HG03135 (cell line): ENCODE data around the gene JAKMIP1.

Source experiments
- ATAC-seq: cut with Tn5 transposase; IDR thresholded peaks from one replicate; pipeline ENCODE4 v1.9.1; 2021; ENCODE audit warnings: mild to moderate bottlenecking, moderate library complexity; ENCODE audit not compliant: unreplicated experiment

Gene JAKMIP1

DNA sequence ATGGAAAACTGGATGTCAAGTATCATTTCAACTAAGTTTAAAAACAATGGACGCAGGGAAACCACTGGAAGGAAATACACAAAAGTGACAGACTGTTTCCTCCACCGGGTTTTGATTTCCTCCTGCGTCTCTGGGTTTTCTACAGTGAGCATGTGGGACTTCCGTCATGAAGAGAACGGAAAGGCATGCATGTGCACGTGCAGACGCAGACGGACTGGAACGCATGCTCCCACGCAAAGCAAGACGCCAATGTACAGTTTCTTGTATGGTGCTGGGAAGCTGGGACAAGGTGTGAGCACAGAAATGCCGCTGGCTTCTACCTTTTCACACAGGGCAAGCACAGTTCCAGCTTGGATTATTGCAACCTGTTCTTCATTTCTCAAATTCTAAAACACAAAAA lies 151.8 kb downstream of the JAKMIP1 start:
- no peak for ATAC-seq

DNA sequence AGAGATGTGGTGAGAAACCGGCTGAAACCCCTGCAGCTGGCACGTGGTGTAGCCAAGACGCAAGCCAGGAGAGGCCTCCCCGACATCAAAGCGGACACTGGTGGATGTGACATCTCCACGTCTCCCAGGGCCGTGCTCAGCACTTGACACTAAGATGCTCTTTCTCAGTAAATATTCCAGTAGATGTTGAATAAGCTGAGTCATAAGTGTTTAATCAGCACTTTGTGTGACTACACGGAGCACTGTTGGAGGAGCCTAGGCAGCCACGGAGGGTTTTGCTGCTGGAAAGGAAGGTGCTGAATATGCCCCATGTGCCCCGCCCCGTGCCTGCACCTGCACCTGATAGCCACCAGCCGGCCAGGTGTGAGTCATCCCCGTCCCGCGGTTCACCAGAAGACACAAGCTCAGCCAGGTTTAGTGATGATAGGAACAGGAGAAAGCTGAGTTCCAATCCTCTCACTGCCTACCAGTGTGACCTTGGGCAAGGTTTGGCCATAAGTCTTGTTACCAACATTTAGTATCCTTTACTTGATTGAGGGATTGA lies 153.1 kb downstream of the JAKMIP1 start:
- ATAC-seq = no peak

DNA sequence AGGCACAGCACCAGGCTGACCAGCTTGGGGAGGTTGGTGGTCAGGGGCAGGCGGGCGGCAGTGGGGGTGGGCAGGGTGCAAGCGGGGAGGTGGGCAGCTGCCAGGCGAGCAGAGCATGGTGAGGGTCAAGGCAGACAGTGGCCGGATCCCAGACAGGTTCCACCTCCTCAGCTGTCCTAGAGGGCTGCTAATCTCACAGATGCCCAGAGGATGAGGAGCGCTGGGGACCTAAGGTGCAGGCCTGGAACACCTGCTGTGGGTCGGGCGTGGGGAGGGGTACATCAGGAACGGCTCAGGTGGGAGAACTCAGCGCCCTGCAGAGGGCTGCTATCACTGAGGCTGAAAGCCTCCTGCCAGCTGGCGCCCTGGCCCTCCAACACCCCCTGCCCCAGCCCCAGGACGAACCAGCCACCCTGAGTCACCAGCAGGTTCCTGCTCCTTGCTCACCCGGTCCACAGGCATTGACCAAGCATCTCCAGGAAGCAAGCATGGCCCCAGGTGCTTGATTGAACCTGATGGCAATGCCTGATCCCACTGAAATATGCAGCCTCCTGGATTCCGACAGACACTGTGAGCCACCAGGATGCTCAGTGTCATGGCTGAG lies 153.7 kb downstream of the JAKMIP1 start:
- ATAC-seq = no peak

DNA sequence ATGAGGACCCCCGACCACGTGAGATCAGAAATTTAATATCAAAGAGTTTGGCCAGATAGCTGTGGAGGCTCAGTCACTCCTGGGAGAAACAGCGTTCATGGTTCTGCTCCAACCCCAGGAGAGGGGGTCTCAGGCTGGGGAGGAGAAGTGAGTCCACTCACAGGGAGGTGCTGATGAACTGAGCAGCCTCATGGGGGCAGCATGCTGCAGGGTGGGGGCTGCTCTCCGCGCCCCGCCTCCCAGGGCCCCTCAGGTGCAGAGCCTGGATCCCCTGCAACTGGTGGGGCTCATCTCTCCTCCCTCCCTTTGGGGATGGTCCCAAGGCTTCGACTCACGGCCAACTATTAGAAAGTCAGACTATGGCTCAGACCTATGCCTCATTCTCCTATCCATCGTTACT lies 155.5 kb downstream of the JAKMIP1 start:
- no peak for ATAC-seq

DNA sequence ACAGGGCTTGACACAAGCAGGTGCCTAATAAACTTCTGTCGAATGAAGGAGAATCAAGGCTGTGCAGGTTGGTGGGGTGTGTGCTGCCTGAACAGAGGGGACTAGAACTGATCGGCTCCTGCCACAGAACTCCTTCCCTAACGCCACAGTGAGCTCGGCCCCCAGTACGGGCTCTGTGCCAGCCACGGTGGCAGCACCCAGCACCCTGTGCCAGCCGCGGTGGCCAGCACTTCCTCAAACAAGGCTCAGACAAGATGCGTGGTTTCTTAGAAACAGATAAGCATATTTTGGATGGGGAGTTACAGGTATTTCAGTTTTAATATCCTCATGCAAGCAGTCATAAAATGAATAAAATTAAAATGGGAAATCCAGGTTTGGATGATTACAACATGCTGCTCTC lies 156.1 kb downstream of the JAKMIP1 start:
- no peak for ATAC-seq

DNA sequence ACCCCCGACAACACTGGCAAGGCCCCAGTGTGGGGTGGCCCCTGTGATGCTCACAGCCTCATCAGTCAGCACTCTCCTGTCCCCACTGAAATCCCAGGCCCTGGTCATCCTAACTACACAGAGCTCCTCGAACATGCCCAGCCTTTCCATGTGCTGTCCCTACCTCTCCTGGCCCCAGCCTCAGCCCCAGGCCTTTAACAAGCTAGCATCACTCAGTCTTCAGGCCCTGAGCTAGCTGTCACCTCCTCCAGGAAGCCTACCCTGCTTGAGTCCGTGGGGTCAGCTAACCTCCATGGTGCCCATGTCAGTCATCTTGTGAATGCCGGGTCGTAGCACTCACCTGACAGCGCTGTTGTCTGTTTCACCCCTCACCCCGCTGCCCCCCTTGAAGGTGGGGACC lies 156.5 kb downstream of the JAKMIP1 start:
- ATAC-seq = no peak

DNA sequence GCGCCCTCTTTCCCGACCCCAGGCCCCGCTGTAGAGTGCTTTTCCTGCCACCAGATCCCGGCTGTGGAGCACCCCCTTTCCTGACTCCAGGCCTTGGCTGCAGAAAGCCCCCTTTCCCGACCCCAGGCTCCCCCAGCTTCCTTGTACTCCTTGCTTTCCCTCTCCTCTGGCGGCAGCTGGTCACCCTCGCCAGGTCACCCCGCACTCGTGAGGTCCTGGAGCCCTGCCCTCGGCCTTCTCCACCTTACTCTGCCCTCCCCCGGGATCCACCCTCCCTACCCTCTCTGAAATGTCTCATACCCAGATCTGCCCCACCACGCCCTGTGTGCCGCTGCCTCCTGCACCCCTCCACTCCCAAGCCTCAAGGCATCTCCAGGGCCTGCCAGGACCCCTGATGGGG lies 157.2 kb downstream of the JAKMIP1 start:
- no peak for ATAC-seq

DNA sequence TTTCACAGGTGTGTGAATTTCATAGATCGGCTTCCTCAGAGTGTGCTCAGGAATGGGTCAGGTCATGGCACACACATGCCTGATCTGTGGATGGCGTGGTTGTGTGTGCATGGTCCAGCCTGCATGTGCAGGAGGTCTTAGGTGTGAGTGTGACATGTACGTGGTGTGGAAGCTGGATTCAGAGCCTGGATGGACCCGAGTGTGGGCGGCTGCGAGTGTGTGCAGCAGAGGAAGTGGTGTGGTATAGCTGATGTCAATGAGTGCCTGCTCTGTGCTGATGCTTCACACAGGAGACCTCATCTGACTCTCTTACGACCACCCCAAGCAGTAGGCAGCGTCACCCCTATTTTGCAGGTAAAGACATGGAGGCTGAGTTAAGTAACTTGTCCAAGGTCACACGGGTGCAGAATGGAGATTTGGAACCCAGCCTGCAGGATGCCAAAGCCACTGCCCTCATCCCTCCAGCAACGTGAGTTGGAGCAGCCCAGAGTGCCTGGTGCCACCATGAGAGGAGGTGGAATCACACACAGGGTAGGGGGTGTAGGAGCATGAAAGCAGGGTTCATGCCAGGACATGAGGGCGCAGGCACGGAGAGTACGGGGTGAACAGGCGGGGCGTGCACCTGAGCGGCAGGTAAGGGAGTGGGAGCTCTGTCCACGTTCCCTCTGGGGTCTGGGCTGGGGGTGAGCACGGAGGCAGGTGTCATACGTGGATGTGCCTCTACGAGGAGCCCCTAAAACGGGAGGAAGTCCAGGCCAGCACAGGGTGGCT lies 157.9 kb downstream of the JAKMIP1 start:
- ATAC-seq = no peak

DNA sequence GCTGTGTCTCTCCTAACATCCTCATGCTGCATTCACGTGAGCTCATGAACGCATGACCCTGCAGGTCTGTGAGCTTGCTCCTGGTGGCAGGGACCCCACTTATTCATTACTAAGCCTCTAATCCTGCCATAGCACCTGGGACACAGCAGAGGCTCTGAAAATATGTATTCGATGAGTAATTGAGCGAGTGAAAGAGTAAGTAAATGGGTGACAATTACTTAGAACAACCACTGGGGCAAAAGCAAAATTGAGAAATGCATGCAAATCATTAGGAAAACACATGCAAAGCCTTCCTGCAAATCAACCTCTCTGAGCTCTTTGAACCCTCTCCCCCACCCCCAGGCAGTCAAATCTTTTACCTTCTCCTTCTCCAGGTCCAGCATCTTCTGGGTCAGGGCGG lies 158.5 kb downstream of the JAKMIP1 start:
- no peak for ATAC-seq

DNA sequence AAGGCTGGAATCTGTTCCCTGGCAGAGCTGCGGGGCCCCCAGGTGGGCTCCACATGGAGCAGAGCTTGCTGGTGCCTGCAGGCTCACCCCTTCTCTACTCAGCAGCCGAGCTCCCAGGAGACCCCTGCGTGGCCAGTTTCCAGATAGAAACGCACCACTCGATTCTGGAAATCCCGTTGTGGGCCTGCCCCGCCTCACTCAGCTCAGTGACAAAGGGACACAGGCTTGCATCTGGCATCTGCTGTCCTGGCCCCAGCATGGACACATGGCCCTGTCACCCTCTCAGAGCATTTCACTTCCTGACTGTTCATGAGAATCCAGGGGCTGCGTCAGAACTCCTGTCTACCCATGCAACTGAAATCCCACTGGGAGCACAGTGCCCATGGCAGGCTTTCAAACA lies 161.6 kb downstream of the JAKMIP1 start:
- ATAC-seq = no peak

DNA sequence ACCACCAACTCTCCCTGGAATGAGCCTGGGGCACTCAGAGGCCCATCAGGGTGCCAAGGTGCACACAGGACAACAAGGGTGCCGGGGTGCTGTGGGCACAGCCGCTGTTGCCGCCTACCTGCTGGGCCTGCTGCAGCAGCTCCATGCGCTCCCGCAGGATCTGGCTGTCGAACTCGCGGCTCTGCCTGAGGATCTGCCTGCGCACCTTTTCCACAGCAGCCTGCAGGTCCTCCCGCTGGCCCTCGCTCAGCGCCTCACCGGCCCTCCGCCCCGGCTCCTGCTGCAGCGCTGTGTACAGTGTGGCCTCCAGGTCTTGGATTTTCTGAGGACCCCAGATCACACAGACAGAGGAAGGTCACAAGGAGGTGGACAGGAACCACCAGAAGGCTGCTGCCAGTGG lies 164.6 kb downstream of the JAKMIP1 start:
- ATAC-seq = no peak

DNA sequence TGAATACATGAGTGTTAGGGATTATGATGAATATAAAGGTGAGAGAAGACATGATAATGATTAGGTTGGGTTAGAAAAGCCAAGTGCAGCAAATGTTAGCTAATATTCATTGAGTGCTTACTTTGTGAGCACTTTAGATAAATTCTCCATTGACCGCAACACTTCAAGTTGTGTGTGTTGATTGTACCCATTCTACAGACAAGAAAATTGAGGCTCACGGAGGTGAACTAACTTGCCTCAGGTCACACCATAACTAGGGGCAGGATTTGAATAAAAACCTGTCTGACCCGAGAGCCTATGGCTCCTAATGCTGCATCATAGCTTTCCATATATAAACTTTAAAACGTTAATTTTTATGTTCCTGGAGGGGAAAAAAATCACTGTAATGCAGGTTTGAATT lies 167.0 kb downstream of the JAKMIP1 start:
- no peak for ATAC-seq

DNA sequence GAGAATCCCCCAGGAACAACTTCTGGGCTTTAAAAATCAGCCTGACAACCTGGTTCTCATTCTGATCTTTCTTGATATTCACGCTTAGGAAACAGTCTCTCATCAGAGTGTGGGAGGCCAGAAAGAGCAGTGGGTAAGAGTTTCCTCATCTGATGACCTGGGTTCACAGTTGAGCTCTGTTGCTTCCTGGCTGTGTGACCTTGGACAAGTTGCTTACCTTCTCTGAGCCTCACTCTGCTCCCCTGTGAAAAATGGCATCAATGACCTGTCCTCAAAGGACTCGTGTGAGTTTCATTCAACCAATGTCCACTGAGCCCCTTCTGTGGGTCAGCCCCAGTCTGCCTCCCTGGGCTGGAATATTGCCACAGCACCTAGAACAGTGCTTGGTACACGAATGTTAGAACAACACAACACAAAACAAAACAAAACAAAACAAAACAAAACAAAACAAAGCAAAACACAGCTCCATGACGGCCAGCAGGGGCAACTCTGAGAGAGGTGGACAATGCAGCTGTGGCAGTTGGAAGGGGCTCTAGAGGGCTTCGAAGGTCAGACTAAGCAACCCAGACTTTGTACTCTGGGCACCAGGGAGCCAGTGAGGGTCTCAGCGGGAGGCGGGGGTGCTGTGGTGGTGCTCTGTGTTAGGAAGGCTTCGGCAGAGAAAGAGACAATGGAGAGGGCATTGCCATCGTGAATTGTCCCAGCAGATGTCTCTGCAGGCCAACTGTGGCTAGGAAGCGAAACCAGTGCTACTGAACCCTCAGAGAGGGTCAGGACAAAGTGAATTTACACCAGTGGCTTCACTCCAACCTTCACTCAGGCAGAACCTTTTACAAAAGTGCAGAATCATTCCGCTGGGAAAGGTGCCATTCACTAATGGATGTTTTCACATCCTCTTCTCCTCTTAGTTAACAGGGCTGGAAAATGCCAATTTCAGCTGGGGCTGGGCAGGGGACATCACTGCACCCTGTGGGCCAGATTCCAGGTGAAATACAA lies 167.8 kb downstream of the JAKMIP1 start:
- ATAC-seq = no peak

DNA sequence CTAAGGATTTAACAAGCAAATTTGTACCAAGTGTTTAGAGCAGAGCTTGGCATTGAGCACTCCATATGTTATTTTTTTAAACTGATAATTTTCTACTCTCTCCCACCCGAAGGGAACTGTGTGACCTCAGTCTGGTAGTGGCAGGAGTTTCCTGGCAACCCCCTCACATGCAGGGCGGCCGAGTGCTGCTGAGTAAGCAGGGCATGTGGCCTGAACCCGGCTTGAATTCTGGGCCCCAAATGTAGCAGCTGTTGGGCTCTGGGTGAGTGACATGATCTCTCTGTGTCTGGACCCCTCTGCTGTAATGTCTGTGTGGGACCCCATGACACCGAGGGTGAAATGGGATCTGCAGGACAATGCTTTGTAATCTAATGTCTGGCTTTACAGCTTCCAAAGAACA lies 168.5 kb downstream of the JAKMIP1 start:
- no peak for ATAC-seq

DNA sequence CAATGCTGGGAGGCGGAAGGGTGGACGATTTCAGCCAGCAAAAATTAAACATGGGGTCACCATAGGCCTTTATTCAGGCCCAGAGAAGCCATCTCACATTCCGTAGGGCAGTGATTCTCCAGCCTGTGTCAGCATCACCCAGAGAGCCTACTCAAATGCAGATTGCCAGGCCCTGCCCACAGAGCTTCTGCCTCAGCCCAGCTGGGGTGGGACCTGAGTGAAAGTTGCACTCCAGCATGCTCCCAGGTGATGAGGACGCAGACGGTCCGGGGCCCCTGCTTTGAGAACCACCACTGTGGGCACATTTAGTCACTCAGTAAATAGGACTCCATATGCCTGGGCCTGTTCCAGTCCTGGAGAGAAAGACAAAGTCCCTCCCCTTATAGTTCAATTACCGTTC lies 169.7 kb downstream of the JAKMIP1 start:
- no peak for ATAC-seq

DNA sequence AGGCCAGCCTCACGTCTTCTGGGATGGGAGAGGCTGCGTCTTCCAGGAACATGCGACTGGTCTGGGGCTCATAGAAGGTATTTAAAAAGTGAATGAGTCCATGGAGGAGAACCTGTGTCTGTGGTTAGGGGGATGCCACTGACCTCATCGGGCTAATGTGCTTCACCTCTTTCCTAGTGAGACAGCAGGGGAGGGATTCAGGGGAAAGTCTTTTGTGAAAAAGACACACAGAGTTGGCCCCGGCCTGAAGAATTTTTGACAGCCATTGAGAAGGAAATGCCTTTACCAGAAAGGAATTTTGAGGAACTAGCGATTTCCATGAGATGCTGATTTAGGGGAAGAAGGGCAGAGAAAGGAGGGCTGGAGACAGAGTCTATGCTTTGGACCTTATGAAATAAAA lies 171.1 kb downstream of the JAKMIP1 start:
- no peak for ATAC-seq

DNA sequence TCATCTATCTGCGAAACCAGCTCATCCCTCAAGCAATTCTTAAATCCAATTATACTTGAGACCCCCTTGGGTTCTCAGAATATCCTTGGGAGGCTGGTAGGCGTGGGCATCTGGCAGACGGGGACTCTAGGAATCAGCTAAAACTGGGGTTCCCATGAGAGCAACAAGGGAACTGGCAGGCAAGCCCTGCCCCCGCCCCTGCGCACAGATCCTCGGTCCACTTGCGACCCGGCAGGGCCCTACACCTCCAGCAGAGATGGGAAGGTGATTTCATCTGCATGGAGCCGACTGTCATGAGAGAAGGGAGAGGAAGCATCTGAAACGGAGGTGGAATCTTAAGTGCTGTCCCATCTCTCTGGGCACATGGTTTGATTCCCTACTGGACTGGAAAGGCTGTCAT lies 172.2 kb downstream of the JAKMIP1 start:
- no peak for ATAC-seq

DNA sequence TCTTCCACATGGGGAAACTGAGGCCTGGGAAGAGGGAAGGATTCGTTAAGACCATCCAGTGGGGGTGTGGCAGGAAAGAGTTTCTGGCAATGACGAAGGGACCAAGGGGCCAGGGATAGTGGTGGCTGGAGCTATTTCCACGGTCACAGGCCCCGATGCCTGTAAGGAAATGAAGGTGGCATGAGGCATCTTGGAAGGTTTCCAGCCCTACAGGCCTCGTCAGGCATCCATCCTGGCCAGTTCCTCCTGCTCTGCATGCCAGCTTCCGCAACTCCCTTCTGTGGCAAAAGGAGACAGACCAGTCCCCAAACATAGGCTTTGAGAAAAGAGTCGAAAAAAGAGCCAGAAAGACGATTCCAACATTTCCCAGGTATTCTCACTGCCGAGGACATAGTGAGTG lies 173.0 kb downstream of the JAKMIP1 start:
- no peak for ATAC-seq

DNA sequence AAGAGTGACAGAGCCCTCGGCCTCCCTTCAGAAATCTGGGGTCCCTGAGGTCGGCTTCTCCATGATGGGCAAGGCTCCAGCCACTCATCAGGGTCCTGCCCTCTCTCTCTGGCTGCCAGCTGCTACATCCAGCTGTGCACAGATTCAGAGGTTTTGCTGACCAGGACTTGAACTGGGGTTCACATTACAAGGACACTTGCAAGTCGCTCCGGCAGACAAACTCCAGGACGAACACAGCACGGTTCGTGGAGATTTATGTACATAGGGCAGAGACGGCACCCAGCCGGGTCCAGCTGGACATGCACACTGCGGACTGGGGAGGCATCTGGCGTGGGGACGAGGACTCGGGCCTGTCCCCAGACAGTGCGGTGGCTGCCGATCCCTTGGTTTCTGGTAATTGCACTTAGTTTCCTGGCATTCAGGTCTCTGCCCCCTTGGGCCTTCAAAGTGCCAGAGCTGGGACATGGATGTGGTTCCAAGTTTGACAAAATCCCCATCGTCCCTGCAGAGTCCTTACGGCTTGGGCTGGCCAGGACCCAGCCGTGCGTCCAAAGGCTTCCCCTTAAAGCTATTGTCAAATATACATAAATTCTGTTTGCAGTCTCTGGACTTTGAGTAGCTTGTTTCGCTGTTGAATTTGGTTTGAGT lies 175.9 kb downstream of the JAKMIP1 start:
- no peak for ATAC-seq

DNA sequence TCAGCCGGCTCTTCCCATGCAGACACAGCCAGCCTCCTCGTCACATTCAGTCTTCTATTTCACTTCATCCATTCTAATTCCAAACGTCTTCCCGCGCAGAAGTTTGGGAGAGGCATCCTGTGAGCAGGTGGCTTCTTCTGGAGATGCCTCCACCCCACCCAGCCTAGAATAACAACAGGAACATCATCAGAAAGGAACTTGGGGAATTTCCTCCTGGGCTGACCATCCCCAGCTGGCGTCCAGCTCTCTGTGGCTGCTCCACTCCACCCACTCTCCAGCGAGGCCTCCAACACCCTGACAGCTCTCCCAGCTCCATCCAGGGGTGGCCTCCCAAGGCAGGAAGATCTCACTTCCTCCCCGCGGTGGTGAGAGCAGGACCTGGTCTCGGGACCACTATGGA lies 176.6 kb downstream of the JAKMIP1 start:
- no peak for ATAC-seq
